Measurements from ENCODE around the gene FEZ2. TPM values are rescaled to one million over a fixed set of nuclear protein-coding genes. Genes with fewer than 3 reads are reported as not detected.

Gene FEZ2
- total and polyA plus RNA-seq, 2 of the 13 experiments (the other 11 are each of a cell fraction or from before 2014, with no cell fraction given) = 42.5 to 59.1 TPM

DNA sequence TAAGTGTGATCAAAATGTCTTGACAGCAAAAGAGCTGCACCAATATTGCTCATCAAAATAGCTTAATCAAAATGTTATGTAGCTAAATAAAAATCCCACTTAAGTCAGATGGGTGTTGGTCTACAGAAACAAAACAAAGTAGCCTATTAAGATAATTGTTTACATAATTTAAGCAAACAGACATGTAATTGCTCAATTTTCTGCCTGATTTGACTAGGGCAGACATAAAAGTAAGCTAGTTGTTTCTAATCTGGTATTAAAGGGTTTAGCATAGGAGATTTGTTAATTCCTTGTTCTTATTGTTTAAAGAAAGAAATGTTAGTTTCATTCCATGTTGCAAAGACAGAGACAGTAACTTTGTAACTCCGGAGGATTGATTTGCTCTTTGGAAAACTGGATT, 11.5 kb upstream of the FEZ2 start:
- ATAC-seq (no peak), DNase-seq (ENCODE audit: low spot score) (no peak), FAIRE-seq (no peak)
- WGBS (ENCODE audit: low lambda C conversion rate) = 29% methylated on average over 1 of the region's 1 CpG
- H3K79me2 ChIP-seq (ENCODE audit: insufficient read depth, low read length) = no peaks in the 10 kb centered on the region
- in situ Hi-C loops (cut with HindIII; ENCODE audit: extremely low pct_ligation_motif_present, low pct_unique_long_range_greater_than_20kb) (no loop called here), intact Hi-C loops (cut with micrococcal nuclease; ENCODE audit: unreplicated experiment) (no loop called here)
- no peaks in the 10 kb centered on the region for H3K36me3 ChIP-seq (replicated peaks in 1 of 2; ENCODE audit: control insufficient read depth in 1 of 2, insufficient read depth in 2 of 2, low read length in 2 of 2)
- POLR2A ChIA-PET = no interaction called here
- no peaks in the 10 kb centered on the region for H3K9me3 ChIP-seq (ENCODE audit: low read length)
- H3K4me1 ChIP-seq (ENCODE audit: insufficient read depth, low read length) = no peaks in the 10 kb centered on the region
- H3K27me3 ChIP-seq (ENCODE audit: control insufficient read depth in 1 of 2, insufficient read depth in 2 of 2, low read length in 2 of 2) = no peaks in the 10 kb centered on the region
- no peak overlapping the region for H3K4me2 ChIP-seq (ENCODE audit: low read depth, low read length)
- TF ChIP-seq ZNF556 (CRISPR knock-in tag; IDR thresholded peaks at IDR 0.05; ENCODE audit: borderline replicate concordance) = no peak
- no peak for TF ChIP-seq ZNF891 (CRISPR knock-in tag; IDR thresholded peaks at IDR 0.05)
- TF ChIP-seq ZNF10 (CRISPR knock-in tag; IDR thresholded peaks at IDR 0.05; ENCODE audit: borderline replicate concordance, low read depth) = no peak
- TF ChIP-seq, protein P1, sequence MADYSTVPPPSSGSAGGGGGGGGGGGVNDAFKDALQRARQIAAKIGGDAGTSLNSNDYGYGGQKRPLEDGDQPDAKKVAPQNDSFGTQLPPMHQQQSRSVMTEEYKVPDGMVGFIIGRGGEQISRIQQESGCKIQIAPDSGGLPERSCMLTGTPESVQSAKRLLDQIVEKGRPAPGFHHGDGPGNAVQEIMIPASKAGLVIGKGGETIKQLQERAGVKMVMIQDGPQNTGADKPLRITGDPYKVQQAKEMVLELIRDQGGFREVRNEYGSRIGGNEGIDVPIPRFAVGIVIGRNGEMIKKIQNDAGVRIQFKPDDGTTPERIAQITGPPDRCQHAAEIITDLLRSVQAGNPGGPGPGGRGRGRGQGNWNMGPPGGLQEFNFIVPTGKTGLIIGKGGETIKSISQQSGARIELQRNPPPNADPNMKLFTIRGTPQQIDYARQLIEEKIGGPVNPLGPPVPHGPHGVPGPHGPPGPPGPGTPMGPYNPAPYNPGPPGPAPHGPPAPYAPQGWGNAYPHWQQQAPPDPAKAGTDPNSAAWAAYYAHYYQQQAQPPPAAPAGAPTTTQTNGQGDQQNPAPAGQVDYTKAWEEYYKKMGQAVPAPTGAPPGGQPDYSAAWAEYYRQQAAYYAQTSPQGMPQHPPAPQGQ (CRISPR knock-in tag; IDR thresholded peaks at IDR 0.05; ENCODE audit: borderline replicate concordance) = no peak
- TF ChIP-seq ZNF720 (CRISPR knock-in tag; IDR thresholded peaks at IDR 0.05) = no peak
- TF ChIP-seq, protein P2, sequence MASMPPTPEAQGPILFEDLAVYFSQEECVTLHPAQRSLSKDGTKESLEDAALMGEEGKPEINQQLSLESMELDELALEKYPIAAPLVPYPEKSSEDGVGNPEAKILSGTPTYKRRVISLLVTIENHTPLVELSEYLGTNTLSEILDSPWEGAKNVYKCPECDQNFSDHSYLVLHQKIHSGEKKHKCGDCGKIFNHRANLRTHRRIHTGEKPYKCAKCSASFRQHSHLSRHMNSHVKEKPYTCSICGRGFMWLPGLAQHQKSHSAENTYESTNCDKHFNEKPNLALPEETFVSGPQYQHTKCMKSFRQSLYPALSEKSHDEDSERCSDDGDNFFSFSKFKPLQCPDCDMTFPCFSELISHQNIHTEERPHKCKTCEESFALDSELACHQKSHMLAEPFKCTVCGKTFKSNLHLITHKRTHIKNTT (CRISPR knock-in tag; IDR thresholded peaks at IDR 0.05) = no peak
- no peak for TF ChIP-seq HMGA1 (CRISPR knock-in tag; conservative IDR thresholded peaks at IDR 0.05)
- no peak for TF ChIP-seq BCL3 (CRISPR knock-in tag; IDR thresholded peaks at IDR 0.05)
- no peak for TF ChIP-seq IRF9 (CRISPR knock-in tag; IDR thresholded peaks at IDR 0.05; ENCODE audit: borderline replicate concordance)
- TF ChIP-seq, protein P3, sequence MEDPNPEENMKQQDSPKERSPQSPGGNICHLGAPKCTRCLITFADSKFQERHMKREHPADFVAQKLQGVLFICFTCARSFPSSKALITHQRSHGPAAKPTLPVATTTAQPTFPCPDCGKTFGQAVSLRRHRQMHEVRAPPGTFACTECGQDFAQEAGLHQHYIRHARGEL (CRISPR knock-in tag; IDR thresholded peaks at IDR 0.05) = no peak
- no peak for TF ChIP-seq RBM39 (IDR thresholded peaks at IDR 0.05; ENCODE audit: low read depth, low read length, poor library complexity, severe bottlenecking)
- TF ChIP-seq ZNF776 (CRISPR knock-in tag; IDR thresholded peaks at IDR 0.05) = no peak
- TF ChIP-seq ZNF737 (CRISPR knock-in tag; IDR thresholded peaks at IDR 0.05; ENCODE audit: borderline replicate concordance) = no peak
- TF ChIP-seq SRSF1 (optimal IDR thresholded peaks at IDR 0.05; ENCODE audit: low read depth, low read length) = no peak
- TF ChIP-seq GTF2F1 (IDR thresholded peaks at IDR 0.05; ENCODE audit: low read length) = no peak
- TF ChIP-seq ZNF367 (CRISPR knock-in tag; IDR thresholded peaks at IDR 0.05; ENCODE audit: borderline replicate concordance) = no peak
- no peak for TF ChIP-seq HNF4G (IDR thresholded peaks at IDR 0.05; ENCODE audit: borderline replicate concordance, low read depth, low read length)
- TF ChIP-seq HNF4G (CRISPR knock-in tag; IDR thresholded peaks at IDR 0.05; ENCODE audit: borderline replicate concordance, low read depth) = no peak
- TF ChIP-seq ZNF20 (CRISPR knock-in tag; IDR thresholded peaks at IDR 0.05) = no peak
- CTCF ChIA-PET (ENCODE audit: low intra/inter-chr PET ratio, low total read pairs) = no interaction called here
- H3K27ac ChIP-seq (ENCODE audit: extremely low read length, insufficient read depth, low read length) = no peak overlapping the region
- H2AFZ ChIP-seq (ENCODE audit: low read length) = no peak overlapping the region
- no TSS peak for BruUV-seq (replicated peaks)
- no peak overlapping the region for H3K4me3 ChIP-seq (replicated peaks in 1 of 3; ENCODE audit: insufficient read depth in 1 of 3, low read depth in 2 of 3, low read length in 3 of 3)
- H3K9ac ChIP-seq (ENCODE audit: insufficient read depth, low read depth, low read length) = no peak overlapping the region
- H4K20me1 ChIP-seq (ENCODE audit: insufficient read depth, low read length) = no peaks in the 10 kb centered on the region
